ENCODE results near the gene DONSON.

DONSON gene

GRCh38 chr21:33560965-33561364, 27.5 kb downstream of the DONSON start:
- no peak for DNase-seq

DNA sequence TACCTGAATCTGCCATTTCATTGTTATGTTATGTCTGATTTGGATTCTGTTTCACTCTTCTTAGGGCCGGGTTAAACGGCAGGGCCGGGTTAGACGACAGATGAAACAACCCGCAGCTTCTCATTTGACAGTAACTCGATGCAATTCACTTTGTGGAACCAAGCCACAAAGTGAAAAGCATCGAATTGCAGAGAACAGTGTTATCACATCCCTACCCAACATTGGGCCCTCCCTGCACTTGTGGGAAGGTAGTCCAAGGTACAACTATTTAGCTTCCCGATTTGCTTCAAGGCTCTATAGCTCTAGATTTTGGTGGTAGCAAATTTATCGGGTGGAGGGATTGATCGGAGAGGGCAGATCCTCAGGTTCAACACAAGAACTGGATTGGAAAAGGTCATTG, 28.7 kb downstream of the DONSON start:
- no peak for DNase-seq

DNA sequence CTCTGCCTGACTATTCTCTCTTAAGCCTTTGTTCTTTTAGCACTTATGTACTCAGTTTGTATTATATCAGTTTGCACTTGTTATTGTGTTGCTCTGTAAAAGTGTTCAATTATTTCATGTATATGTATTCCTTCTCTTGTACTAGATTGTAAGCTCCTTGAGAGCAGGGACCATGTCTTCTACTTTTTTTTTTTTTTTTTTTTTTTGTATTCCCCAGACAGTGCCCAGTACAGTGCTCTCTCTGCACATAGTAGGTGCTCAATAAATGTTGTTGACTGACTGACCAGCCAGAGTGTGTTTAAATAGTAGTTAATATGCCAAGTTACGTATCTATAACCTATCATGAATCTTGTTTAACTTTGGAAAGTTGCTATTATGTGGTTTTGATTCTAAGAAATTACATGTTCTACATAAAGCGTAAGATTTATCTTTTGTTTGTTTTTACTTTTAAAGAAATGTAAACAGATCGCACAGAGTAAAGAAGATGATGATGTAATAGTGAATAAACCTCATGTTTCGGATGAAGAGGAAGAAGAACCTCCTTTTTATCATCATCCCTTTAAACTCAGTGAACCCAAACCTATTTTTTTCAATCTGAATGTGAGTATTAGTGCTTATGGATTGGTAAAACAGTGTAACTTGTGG, 29.6 kb downstream of the DONSON start:
- DNase-seq: no peak

- DNase-seq: no peak
These were observed 31.0 kb downstream of the DONSON start for GRCh38 chr21:33557447-33557846.

GRCh38 chr21:33554982-33555344, 33.5 kb downstream of the DONSON start:
- no peak for DNase-seq

- no peak for DNase-seq
These were observed 34.1 kb downstream of the DONSON start for GRCh38 chr21:33554236-33554981.

DNA sequence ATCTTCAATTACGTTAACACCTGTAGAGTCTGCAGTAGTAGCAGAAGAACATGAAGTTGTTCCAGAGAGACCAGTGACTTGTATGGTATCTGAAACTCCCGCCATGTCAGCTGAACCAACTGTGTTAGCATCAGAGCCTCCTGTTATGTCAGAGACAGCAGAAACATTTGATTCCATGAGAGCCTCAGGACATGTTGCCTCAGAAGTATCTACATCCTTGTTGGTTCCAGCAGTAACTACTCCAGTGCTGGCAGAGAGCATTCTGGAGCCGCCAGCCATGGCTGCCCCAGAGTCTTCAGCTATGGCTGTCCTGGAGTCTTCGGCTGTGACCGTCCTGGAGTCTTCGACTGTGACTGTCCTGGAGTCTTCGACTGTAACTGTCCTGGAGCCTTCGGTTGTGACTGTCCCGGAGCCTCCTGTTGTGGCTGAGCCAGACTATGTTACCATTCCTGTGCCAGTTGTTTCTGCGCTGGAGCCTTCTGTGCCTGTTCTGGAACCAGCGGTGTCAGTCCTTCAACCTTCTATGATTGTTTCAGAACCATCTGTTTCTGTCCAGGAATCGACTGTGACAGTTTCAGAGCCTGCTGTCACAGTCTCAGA, 35.4 kb downstream of the DONSON start:
- no peak for DNase-seq

GRCh38 chr21:33552093-33552998, 36.1 kb downstream of the DONSON start:
- DNase-seq: no peak

- DNase-seq: no peak
These were observed 36.8 kb downstream of the DONSON start for GRCh38 chr21:33551664-33552063.

- no peak for DNase-seq
These were observed 37.5 kb downstream of the DONSON start for GRCh38 chr21:33550772-33551660.

DNA sequence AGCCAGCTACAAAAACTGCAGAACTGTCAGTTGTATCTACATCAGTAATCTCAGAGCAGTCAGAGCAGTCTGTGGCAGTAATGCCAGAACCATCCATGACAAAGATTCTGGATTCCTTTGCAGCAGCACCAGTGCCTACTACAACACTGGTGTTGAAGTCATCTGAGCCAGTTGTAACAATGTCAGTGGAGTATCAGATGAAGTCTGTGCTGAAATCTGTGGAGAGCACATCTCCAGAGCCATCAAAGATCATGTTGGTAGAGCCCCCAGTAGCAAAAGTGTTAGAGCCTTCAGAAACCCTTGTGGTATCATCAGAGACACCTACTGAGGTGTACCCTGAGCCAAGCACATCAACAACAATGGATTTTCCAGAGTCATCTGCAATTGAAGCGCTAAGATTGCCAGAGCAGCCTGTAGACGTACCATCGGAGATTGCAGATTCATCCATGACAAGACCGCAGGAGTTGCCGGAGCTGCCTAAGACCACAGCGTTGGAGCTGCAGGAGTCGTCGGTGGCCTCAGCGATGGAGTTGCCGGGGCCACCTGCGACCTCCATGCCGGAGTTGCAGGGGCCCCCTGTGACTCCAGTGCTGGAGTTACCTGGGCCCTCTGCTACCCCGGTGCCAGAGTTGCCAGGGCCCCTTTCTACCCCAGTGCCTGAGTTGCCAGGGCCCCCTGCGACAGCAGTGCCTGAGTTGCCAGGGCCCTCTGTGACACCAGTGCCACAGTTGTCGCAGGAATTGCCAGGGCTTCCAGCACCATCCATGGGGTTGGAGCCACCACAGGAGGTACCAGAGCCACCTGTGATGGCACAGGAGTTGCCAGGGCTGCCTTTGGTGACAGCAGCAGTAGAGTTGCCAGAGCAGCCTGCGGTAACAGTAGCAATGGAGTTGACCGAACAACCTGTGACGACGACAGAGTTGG, 38.4 kb downstream of the DONSON start:
- no peak for DNase-seq

GRCh38 chr21:33546086-33546485, 42.4 kb downstream of the DONSON start:
- no peak for DNase-seq

GRCh38 chr21:33544451-33545195, 43.9 kb downstream of the DONSON start:
- no peak for DNase-seq

- no peak for DNase-seq
These were observed 44.9 kb downstream of the DONSON start for GRCh38 chr21:33543505-33544129.

DNA sequence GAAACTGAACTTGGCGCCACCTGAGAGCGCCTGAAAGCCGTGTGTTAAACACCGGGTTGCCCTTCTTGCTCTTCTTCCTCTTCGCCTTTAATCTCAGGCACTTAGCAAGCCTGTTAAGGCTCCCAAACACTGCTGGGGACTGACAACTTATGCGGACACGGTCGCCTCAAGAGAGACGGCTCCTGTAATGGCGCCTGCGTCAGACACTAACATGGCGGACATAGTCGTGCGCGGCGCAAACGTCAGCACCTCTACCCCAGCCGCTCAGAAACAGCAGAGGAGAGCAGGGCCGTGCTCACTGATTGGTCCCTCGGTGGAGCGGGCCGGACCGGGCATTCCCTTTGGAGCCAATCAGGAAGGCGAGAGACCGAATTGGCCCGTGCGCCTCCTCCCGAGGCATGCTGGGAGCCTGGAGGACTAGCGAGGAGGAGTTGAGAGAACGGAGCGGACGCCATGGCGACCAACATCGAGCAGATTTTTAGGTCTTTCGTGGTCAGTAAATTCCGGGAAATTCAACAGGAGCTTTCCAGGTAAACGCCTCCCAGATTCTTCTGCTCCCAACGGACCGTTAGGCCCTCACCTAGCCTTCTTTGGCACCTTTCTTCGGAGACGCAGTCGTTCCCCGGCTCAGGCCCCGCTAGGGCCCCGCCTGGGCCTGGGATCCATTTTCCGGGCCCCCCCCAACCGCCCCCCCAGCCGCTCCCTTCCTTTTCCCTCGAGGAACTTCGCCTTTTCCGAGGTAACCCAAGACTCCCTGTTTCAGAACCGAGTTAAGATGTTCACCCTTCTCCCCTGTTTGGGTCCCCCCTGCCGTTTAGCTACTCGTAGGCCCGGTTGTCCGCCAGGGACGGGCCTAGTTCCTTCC, 45.6 kb downstream of the DONSON start, which contains the start of gene SON:
Gene SON (plus strand): TSS at position 399 of the 865 bp plus-strand sequence. CDS start 55 bp downstream, at position 454.
- DNase-seq: peak; percentile 88

DNA sequence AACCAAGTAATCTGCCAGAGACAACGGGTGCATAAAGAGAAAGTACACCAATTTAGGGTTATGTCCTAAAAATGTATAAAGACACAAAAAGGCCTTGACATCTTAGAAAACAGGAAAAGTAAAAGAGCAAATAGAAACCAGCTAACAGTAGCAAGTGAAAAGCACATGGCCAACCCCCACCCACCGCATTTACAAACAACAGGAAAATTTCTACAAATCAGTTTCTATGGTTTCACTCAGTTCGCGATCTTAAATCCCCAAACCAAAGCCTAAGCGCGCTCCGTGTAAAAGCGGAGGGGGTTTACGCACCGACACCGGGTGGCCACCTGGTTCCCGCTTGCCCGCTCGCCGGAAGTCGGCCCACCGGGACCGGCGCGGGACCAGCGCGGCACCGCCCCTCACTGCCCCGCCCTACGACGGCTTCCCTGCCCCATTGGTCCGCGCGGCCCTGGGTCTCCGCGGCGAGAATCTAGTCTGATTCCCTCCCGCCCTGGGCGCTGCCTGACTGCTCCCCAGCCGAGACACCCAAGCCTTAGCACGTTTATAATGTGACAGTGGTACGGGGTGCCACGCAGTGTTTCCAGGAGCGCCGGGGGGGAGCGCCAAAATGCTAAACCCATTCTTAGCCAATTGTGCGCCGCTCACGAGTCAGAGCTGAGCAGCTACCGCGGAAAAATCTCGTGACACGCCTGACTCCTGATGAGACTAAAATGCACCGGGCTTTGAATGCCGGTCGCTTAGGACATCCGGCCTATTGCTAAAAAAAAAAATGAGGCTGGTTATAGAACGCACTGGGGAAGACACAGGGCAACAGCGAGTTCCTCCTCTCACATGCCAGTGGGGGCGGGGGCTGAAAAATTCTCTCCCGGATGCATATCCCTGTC, 46.5 kb downstream of the DONSON start, which contains the start of gene GART:
Gene GART (minus strand): TSS at position 362 of the 884 bp plus-strand sequence. CDS start 2,802 bp downstream, outside the sequence.
- DNase-seq: peak; percentile 46

DNA sequence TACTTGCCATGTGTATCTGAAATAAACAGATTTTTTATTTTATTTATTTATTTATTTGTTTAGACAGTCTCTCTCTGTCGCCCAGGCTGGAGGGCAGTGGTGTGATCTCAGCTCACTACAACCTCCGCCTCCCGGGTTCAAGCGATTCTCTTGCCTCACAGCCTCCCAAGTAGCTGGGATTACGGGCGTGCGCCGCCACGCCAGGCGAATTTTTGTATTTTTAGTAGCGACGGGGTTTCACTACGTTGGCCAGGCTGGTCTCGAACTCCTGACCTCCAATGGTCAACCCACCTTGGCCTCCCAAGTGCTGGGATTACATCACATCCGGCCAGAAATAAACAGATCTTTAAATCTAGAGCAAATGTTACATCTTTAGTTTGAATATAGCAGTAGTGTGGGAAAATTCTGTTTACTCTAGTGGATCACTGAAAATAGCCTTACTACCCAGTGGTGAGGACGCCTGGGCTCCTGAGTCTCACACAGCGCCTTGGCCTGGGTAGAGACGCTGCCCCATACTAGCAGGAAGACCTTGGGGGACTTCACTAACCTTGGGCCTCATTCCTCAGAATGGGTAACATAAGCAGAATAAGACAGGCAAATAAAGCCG, 47.3 kb downstream of the DONSON start:
- DNase-seq: no peak

Data from GOT3 (cell line).